K562 (cell line): Measurements from ENCODE around the gene PNP. TPM values are rescaled to one million over a fixed set of nuclear protein-coding genes. Genes with fewer than 3 reads are reported as not detected.

Experiments
- ESRRA ChIP-seq: fragments of 450-650 bp; IDR thresholded peaks from 2 replicates; pipeline ENCODE4 v1.6.1; 2014; ENCODE audit warnings: low read depth, mild to moderate bottlenecking, moderate library complexity, borderline replicate concordance
- HINFP ChIP-seq: fragments of 450-650 bp; conservative IDR thresholded peaks from 2 replicates; pipeline ENCODE4 v1.6.1; 2016; ENCODE audit warnings: missing genetic modification characterization, low read depth, mild to moderate bottlenecking, control low read depth, missing compliant biosample characterization
- MTA3 ChIP-seq: fragments of 450-650 bp; formaldehyde crosslinking; IDR thresholded peaks from 2 replicates; pipeline ENCODE4 v1.6.1; 2017; ENCODE audit warnings: mild to moderate bottlenecking, borderline replicate concordance
- NKRF ChIP-seq: fragments of 450-650 bp; IDR thresholded peaks from 2 replicates; pipeline ENCODE4 v1.6.1; 2016; ENCODE audit warnings: borderline replicate concordance
- POLR2G ChIP-seq: fragments of 200-400 bp; formaldehyde crosslinking; IDR thresholded peaks from 2 replicates; pipeline ENCODE4 v1.6.1; 2017; ENCODE audit warnings: low read depth, mild to moderate bottlenecking, antibody characterized with exemption, low read length, moderate library complexity
- SMAD4 ChIP-seq: fragments of 250-450 bp; sonication (Bioruptor Pico); conservative IDR thresholded peaks from 2 replicates; pipeline ENCODE4 v1.8.0; 2021; ENCODE audit warnings: inconsistent platforms, mild to moderate bottlenecking, moderate library complexity
- SMARCA4 ChIP-seq: fragments of 450-650 bp; IDR thresholded peaks from 2 replicates; pipeline ENCODE4 v1.6.1; 2016
- TOE1 ChIP-seq, 2 experiments: fragments of 450-650 bp in 1 of 2; sonication (generic) in 1 of 2; formaldehyde crosslinking in 1 of 2; IDR thresholded peaks; 2 replicates each; pipeline versions ENCODE4 v1.7.1 to v1.8.0; 2016 to 2022; ENCODE audit warnings: borderline replicate concordance in 2 of 2, mild to moderate bottlenecking in 2 of 2, antibody characterized with exemption in 1 of 2, inconsistent platforms in 1 of 2, low read depth in 1 of 2, missing genetic modification reagents in 1 of 2, moderate library complexity in 1 of 2
- ZBTB49 ChIP-seq: sonication (generic); formaldehyde crosslinking; IDR thresholded peaks from 2 replicates; pipeline ENCODE4 v1.8.0; 2022; ENCODE audit warnings: missing genetic modification reagents, mild to moderate bottlenecking, borderline replicate concordance
- ZC3H11A ChIP-seq: IDR thresholded peaks from 2 replicates; pipeline ENCODE4 v1.6.1; 2012; ENCODE audit warnings: low read depth, low read length, improper control_type of control experiment
- ZNF324 ChIP-seq: fragments of 250-450 bp; sonication (Bioruptor Pico); IDR thresholded peaks from 2 replicates; pipeline ENCODE4 v1.4.0; 2020; ENCODE audit warnings: mild to moderate bottlenecking
- ZNF384 ChIP-seq: IDR thresholded peaks from 2 replicates; pipeline ENCODE4 v1.6.1; 2012; ENCODE audit warnings: low read depth, low read length, improper control_type of control experiment
- polyA plus RNA-seq, 8 experiments: library from polyadenylated mRNA; depleted of rRNA in 4 of 8; stranded (reverse) in 5 of 8; unstranded in 3 of 8; fragments of >200 nt; fragmentation: Nextera tagmentation in 2 of 8; fragmentation: Illumina TruSeq in 1 of 8; extraction: Ambion mirVana in 2 of 8; extraction: Trizol in 1 of 8; gene quantifications; 2 replicates each; pipeline versions ENCODE4 v1.2.1 to v1.2.3, GENCODE V29; 2011 to 2014; ENCODE audit warnings: inconsistent platforms in 1 of 8, missing spikeins in 1 of 8
- total RNA-seq, 7 experiments: library from RNA; depleted of rRNA in 6 of 7; stranded (reverse); fragments of >200 nt in 6 of 7; fragmentation: Illumina TruSeq in 2 of 7; extraction: Trizol in 2 of 7; gene quantifications; 2 replicates each; pipeline versions ENCODE4 v1.2.1 to v1.2.3, GENCODE V29; 2011 to 2021; ENCODE audit warnings: low replicate concordance in 1 of 7
- TF ChIP-seq, protein P1 (sequence below): fragments of 200-400 bp; formaldehyde crosslinking; IDR thresholded peaks from 2 replicates; pipeline ENCODE4 v1.6.1; 2017; ENCODE audit warnings: mild to moderate bottlenecking, low read depth, low read length, moderate library complexity
- TF ChIP-seq, protein P2 (sequence below), 2 experiments: IDR thresholded peaks in 1 of 2; conservative IDR thresholded peaks in 1 of 2; 2 replicates each; pipeline ENCODE4 v1.6.1; 2016; ENCODE audit warnings: low read depth in 2 of 2, mild to moderate bottlenecking in 1 of 2, missing compliant biosample characterization in 1 of 2, missing genetic modification characterization in 1 of 2, moderate library complexity in 1 of 2

Gene PNP
- total and polyA plus RNA-seq, 9 of the 15 experiments (the other 6 are each of a cell fraction or from before 2014, with no cell fraction given), result 92.5 to 288 (median 137) TPM

- no peak for TF ChIP-seq ZBTB49 (CRISPR knock-in tag)
- TF ChIP-seq HINFP, result no peak
- TF ChIP-seq, protein P1, sequence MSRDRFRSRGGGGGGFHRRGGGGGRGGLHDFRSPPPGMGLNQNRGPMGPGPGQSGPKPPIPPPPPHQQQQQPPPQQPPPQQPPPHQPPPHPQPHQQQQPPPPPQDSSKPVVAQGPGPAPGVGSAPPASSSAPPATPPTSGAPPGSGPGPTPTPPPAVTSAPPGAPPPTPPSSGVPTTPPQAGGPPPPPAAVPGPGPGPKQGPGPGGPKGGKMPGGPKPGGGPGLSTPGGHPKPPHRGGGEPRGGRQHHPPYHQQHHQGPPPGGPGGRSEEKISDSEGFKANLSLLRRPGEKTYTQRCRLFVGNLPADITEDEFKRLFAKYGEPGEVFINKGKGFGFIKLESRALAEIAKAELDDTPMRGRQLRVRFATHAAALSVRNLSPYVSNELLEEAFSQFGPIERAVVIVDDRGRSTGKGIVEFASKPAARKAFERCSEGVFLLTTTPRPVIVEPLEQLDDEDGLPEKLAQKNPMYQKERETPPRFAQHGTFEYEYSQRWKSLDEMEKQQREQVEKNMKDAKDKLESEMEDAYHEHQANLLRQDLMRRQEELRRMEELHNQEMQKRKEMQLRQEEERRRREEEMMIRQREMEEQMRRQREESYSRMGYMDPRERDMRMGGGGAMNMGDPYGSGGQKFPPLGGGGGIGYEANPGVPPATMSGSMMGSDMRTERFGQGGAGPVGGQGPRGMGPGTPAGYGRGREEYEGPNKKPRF, result no peak
- no peak for TF ChIP-seq TOE1 (IDR thresholded peaks at IDR 0.05; ENCODE audit: borderline replicate concordance)
- no peak for TF ChIP-seq TOE1 (CRISPR knock-in tag; IDR thresholded peaks at IDR 0.05; ENCODE audit: borderline replicate concordance, low read depth)
- TF ChIP-seq SMAD4 (CRISPR knock-in tag), result no peak
- TF ChIP-seq SMARCA4, result peak; percentile 55
- TF ChIP-seq ZNF324, result no peak
- TF ChIP-seq ESRRA, result no peak
- no peak for TF ChIP-seq ZNF384
- TF ChIP-seq, protein P2, sequence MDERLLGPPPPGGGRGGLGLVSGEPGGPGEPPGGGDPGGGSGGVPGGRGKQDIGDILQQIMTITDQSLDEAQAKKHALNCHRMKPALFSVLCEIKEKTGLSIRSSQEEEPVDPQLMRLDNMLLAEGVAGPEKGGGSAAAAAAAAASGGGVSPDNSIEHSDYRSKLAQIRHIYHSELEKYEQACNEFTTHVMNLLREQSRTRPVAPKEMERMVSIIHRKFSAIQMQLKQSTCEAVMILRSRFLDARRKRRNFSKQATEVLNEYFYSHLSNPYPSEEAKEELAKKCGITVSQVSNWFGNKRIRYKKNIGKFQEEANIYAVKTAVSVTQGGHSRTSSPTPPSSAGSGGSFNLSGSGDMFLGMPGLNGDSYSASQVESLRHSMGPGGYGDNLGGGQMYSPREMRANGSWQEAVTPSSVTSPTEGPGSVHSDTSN (CRISPR knock-in tag; IDR thresholded peaks at IDR 0.05; ENCODE audit: low read depth), result no peak
- TF ChIP-seq, protein P2 (tag; conservative IDR thresholded peaks at IDR 0.05; ENCODE audit: low read depth), result no peak
- no peak for TF ChIP-seq NKRF
- 0 out of 2 replicates have a peak, but pooled peaks have one; percentile 37 for TF ChIP-seq MTA3
- no peak for TF ChIP-seq ZC3H11A
- TF ChIP-seq POLR2G, result no peak
Measured at GRCh38 chr14:20427231-20428009, 41.8 kb upstream of the PNP start (continued).
